ENCODE measurements around the gene PRKCI. TPM values are rescaled to one million over a fixed set of nuclear protein-coding genes. Genes with fewer than 3 reads are reported as not detected.
A peak's percentile ranks its signal among the peaks of the same experiment; 100 is the strongest.
"Not testable (repeated sequence)": the region's sequence is repeated elsewhere in the genome, so short reads cannot be mapped to it uniquely, and the experiment has no call there.

PRKCI gene
- total RNA-seq, 1 donor: 56.2 TPM

GRCh38 chr3:170322566-170323269 is 100.5 kb downstream of the PRKCI start:
- no peak for DNase-seq (ENCODE audit: low read depth)
- H3K4me3 ChIP-seq (ENCODE audit: low read depth, low read length): no peak overlapping the region
- no peak for TF ChIP-seq CTCF (IDR thresholded peaks at IDR 0.05; ENCODE audit: insufficient read depth, low read length)

DNA sequence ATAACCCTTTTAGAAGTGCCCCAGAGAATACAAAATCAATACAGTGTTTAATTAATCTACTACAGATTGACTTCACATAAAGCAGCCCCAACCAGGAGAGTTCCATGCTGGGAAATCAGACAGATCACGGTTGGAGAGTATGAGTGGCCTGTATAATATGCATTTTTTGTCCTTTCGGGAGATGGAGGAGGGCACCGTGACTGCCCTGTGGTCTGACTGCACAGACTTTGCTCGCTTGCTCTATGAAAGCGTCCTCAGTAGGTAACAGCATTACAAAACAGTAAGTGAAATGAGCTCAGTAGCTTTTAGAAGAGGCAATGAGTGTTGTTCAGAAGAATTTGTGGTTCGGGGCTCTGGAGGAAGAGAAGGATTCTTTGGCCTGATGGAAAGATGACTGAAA is 101.1 kb downstream of the PRKCI start:
- DNase-seq (ENCODE audit: low read depth): no peak
- no peak for TF ChIP-seq CTCF (IDR thresholded peaks at IDR 0.05; ENCODE audit: insufficient read depth, low read length)
- no peak overlapping the region for H3K4me3 ChIP-seq (ENCODE audit: low read depth, low read length)

DNA sequence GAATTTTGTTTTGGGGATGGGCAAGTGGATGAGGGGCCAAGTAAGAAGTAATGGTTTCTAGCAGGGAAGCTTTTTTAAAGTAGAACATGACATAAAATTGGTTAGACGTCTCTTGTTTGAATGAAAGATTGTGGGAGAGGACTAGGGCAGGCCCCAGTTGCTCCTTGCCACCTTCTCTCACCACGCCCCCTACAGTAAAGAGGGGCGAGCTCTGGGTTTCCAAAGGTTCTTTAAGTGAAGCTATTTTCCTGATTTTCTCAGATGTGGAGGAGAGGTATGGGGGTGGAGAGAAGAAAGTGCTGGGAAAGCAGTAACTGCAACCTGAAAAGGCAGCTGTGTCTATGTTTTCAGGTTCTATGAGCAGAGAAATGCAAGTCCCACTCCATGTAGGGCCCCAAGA is 102.7 kb downstream of the PRKCI start:
- no peak for DNase-seq (ENCODE audit: low read depth)
- no peak for TF ChIP-seq CTCF (IDR thresholded peaks at IDR 0.05; ENCODE audit: insufficient read depth, low read length)
- H3K4me3 ChIP-seq (ENCODE audit: low read depth, low read length): no peak overlapping the region

DNA sequence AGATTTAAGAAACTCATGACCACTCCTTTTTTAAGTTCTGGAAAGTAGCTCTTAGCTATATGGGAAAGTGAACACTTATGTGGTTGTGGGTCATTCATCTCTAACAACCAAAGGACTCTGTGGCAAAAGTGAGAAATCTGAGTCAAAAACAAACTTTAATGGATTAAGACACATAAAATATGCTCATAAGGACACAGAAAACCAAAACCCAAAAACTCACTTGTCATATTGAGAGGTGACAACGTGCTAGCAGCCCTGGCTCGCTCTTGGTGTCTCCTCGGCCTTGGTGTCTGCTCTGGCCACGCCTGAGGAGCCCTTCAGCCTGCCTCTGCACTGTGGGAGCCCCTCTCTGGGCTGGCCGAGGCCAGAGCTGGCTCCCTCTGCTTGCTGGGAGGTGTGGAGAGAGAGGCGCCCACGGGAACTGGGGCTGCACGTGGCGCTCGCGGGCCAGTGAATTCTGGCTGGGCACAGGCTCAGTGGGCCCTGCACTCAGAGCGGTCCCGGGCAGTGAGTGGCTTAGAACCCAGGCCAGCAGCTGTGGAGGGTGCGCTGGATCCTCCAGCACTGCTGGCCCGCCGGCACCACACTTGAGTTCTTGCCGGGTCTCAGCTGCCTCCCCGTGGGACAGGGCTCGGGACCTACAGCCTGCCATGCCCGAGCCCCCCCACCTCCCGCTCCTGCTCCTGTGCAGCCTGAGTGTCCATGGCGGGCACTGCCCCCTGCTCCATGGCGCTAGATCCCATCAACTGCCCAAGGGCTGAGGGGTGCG is 105.0 kb downstream of the PRKCI start:
- no peak for TF ChIP-seq CTCF (IDR thresholded peaks at IDR 0.05; ENCODE audit: insufficient read depth, low read length)
- DNase-seq (ENCODE audit: low read depth): no peak
- no peak overlapping the region for H3K4me3 ChIP-seq (ENCODE audit: low read depth, low read length)

DNA sequence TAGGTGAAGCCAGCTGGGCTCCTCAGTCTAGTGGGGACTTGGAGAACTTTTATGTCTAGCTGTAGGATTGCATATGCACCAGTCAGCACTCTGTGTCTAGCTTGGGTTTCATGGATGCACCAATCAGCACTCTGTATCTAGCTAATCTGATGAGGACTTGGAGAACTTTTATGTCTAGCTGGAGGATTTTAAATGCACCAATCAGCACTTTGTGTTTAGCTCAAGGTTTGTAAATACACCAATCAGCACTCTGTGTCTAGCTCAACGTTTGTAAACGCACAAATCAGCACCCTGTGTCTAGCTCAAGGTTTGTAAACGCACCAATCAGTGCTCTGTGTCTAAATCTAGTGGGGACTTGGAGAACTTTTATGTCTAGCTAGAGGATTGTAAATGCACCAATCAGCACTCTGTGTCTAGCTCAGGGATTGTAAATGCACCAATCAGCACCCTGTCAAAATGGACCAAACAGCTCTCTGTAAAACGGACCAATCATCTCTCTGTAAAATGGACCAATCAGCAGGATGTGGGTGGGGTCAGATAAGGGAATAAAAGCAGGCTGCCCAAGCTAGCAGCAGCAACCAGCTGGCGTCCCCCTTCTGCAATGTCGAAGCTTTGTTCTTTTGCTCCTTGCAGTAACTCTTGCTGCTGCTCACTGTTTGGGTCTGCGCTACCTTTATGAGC is 105.8 kb downstream of the PRKCI start:
- not testable (repeated sequence) for DNase-seq (ENCODE audit: low read depth); H3K4me3 ChIP-seq (ENCODE audit: low read depth, low read length)

DNA sequence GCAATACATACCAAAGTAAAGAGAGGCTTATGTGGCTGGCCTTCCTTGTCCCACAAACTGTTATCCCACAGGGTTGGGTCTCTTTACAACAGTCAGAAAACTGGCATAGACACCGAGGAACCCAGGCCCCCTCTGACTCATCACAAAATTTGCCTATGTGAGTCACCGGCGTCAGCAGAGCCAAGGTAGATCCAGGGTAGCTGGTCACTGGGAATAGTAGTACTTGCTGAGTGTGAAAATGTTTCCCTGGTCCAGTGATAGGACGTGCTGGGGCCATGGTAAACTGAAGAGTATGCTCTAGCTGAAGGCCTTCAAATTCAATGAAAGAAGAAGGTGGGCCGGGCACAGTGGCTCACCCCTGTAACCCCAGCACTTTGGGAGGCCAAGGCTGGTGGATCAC is 108.1 kb downstream of the PRKCI start:
- no peak for TF ChIP-seq CTCF (IDR thresholded peaks at IDR 0.05; ENCODE audit: insufficient read depth, low read length)
- DNase-seq (ENCODE audit: low read depth): peak; percentile 73
- H3K4me3 ChIP-seq (ENCODE audit: low read depth, low read length): no peak overlapping the region

DNA sequence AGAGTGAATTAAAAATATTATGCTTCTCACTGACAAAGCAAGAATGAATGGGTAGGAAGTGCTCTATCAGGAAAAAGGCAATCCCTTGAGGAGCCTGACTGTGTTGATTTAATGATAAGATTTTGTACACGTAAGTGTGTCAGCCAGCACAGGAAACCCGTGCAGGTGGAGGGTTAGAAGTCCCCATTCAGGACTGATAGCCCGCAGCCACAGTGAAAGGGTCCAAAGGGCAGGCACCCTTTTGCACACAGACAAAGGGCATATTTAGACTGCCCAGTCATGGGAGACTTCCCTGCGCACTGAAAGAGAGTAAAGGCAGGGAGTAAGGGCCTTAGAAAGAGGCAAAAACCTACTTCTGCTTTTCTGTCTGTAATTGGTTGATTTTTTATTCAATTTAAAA is 108.9 kb downstream of the PRKCI start:
- no peak overlapping the region for H3K4me3 ChIP-seq (ENCODE audit: low read depth, low read length)
- DNase-seq (ENCODE audit: low read depth): peak; percentile 22
- TF ChIP-seq CTCF (IDR thresholded peaks at IDR 0.05; ENCODE audit: insufficient read depth, low read length): no peak
